GM12892 (cell line): ENCODE results near the gene SOX5.

Experiments used
- POLR2A ChIP-seq: IDR thresholded peaks from 2 replicates; pipeline ENCODE4 v1.6.1; 2011; ENCODE audit warnings: low read depth, low read length, control low read depth
- POLR2AphosphoS5 ChIP-seq: IDR thresholded peaks from 2 replicates; pipeline ENCODE4 v1.6.1; 2011; ENCODE audit warnings: low read depth, low read length, control low read depth
- TAF1 ChIP-seq: IDR thresholded peaks from 2 replicates; pipeline ENCODE4 v1.6.1; 2011; ENCODE audit warnings: low read depth, mild to moderate bottlenecking, control low read depth, low read length, borderline replicate concordance

GRCh38 chr12:23552417-23552816 lies 397.1 kb downstream of the SOX5 start:
- TF ChIP-seq POLR2A (no peak), TAF1 (no peak), POLR2AphosphoS5 (no peak)
